Upper lobe of left lung (tissue), 6 donors: ENCODE measurements around the gene ACTC1. TPM values are rescaled to one million over a fixed set of nuclear protein-coding genes. Genes with fewer than 3 reads are reported as not detected.

Source experiments
- ATAC-seq, 2 donors: fragments of 200-7000 bp; cut with Tn5 transposase; one replicate each; pipeline ENCODE4 v1.9.1; 2022; ENCODE audit warnings: mild to moderate bottlenecking in 2 of 2, moderate library complexity in 2 of 2; ENCODE audit not compliant: low FRiP score in 2 of 2
- DNase-seq, 2 donors: peaks; one replicate each; pipeline ENCODE4 v3.0.0-alpha.2; 2019 to 2020
- H3K27ac ChIP-seq, 4 donors: fragments of 200-600 bp; sonication (generic); one replicate each; pipeline ENCODE4 v1.5.1; 2016 to 2019
- H3K27me3 ChIP-seq, 4 donors: fragments of 200-600 bp; sonication (generic); one replicate each; pipeline ENCODE4 v1.5.1; 2017 to 2019
- H3K36me3 ChIP-seq, 4 donors: fragments of 200-600 bp; sonication (generic); one replicate each; pipeline ENCODE4 v1.5.1; 2016 to 2019
- H3K4me1 ChIP-seq, 4 donors: fragments of 200-600 bp; sonication (generic); one replicate each; pipeline ENCODE4 v1.5.1; 2018 to 2019
- H3K4me3 ChIP-seq, 4 donors: fragments of 200-600 bp; sonication (generic); one replicate each; pipeline ENCODE4 v1.5.1; 2017 to 2019; ENCODE audit warnings: mild to moderate bottlenecking in 2 of 4, moderate library complexity in 1 of 4
- H3K9me3 ChIP-seq, 4 donors: fragments of 200-600 bp; sonication (generic); one replicate each; pipeline ENCODE4 v1.5.1; 2018 to 2019
- EP300 ChIP-seq, 4 donors: sonication (generic); formaldehyde crosslinking; IDR thresholded peaks; one replicate each; pipeline ENCODE4 v1.5.1; 2017; ENCODE audit warnings: antibody characterized with exemption in 4 of 4, control low read depth in 2 of 4
- POLR2A ChIP-seq, 4 donors: fragments of 450-650 bp; IDR thresholded peaks; one replicate each; pipeline ENCODE4 v1.5.1; 2016 to 2017; ENCODE audit warnings: antibody characterized with exemption in 4 of 4, mild to moderate bottlenecking in 2 of 4
- POLR2AphosphoS5 ChIP-seq, 2 donors: sonication (generic); formaldehyde crosslinking; IDR thresholded peaks; one replicate each; pipeline ENCODE4 v1.5.1; 2017; ENCODE audit warnings: antibody characterized with exemption in 2 of 2
- WGBS, 2 donors: methylation state at CpG; one replicate each; pipeline ENCODE4 v1.1.5; 2017 to 2018; 5-methylcytosine and 5-hydroxymethylcytosine counted together
- total RNA-seq, 6 donors: library from RNA; depleted of rRNA in 4 of 6; stranded (reverse); fragments of >200 nt in 4 of 6; gene quantifications; one replicate each; pipeline versions ENCODE4 v1.1.0 to v1.2.1, GENCODE V29; 2016 to 2021
- TF ChIP-seq, protein P1 (sequence below), 6 experiments: fragments of 450-650 bp in 4 of 6; fragments of 200-600 bp in 2 of 6; sonication (generic) in 2 of 6; IDR thresholded peaks; one replicate each; pipeline ENCODE4 v1.5.1; 2016 to 2019; ENCODE audit warnings: antibody characterized with exemption in 6 of 6
- donor health status: DM: no; HTN: no; CAD: no; lungs with moderate emphysema.
- donor health status: DM: no; HTN: yes; CAD: no; lungs with severe emphysema.

ACTC1 gene
- total RNA-seq, 6 donors from 2014 or later = not detected

DNA sequence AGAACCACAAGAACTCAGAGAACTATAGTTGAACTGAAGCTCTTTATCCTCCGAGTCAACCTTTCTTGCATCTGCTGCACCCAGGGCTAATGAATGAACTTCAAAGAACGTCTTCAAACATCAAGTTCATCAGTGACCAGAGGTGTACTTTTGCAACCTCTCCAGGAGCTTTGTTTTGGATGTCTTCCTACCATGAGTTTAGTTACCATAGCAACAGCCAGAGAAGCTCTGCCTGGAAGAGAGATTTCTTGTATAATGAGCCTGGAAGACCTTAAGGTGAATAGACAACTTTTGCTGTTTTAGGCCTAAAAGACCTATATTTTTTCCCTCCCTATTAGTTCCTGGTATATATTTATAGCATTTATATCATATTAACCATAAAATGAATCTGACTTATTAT lies 9.1 kb downstream of the ACTC1 start:
- Histone ChIP-seq H3K27me3 (no peaks in the 10 kb centered on the region), H3K9me3 (no peaks in the 10 kb centered on the region), H3K36me3 (no peaks in the 10 kb centered on the region), H3K4me1 (no peaks in the 10 kb centered on the region), H3K4me3 (no peak overlapping the region), H3K27ac (no peak overlapping the region)
- ATAC-seq = no peak
- TF ChIP-seq EP300 (IDR thresholded peaks at IDR 0.05) (no peak), POLR2AphosphoS5 (IDR thresholded peaks at IDR 0.05) (no peak), POLR2A (IDR thresholded peaks at IDR 0.05) (no peak)
- TF ChIP-seq, protein P1, sequence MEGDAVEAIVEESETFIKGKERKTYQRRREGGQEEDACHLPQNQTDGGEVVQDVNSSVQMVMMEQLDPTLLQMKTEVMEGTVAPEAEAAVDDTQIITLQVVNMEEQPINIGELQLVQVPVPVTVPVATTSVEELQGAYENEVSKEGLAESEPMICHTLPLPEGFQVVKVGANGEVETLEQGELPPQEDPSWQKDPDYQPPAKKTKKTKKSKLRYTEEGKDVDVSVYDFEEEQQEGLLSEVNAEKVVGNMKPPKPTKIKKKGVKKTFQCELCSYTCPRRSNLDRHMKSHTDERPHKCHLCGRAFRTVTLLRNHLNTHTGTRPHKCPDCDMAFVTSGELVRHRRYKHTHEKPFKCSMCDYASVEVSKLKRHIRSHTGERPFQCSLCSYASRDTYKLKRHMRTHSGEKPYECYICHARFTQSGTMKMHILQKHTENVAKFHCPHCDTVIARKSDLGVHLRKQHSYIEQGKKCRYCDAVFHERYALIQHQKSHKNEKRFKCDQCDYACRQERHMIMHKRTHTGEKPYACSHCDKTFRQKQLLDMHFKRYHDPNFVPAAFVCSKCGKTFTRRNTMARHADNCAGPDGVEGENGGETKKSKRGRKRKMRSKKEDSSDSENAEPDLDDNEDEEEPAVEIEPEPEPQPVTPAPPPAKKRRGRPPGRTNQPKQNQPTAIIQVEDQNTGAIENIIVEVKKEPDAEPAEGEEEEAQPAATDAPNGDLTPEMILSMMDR (IDR thresholded peaks at IDR 0.05) = no peak
- WGBS, 2 donors = 58 to 76% methylated on average over 2 of the region's 2 CpGs
- no peak for DNase-seq

DNA sequence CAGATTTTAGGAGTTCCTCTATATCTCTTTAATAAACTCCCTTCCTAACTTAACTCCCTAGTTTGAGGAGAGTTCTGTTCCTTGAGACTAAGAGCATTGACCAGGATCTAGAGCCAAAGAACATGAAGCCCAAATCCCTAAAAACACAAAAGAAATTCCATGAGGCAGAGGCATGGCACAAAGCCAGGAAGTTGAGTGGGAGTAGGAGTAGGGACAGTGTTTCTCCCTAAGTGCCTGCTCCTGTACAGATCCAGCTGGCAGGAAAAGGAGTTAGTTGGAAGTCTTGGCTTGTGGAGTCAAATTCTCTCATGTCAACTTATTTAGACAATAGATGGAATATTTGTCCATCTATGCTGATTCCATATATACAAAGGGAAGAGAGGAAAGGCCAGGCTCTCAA lies 11.4 kb downstream of the ACTC1 start:
- Histone ChIP-seq H3K36me3 (no peaks in the 10 kb centered on the region), H3K27me3 (no peaks in the 10 kb centered on the region), H3K27ac (no peak overlapping the region), H3K4me3 (no peak overlapping the region), H3K9me3 (no peaks in the 10 kb centered on the region), H3K4me1 (no peaks in the 10 kb centered on the region)
- DNase-seq (no peak), ATAC-seq (no peak)
- TF ChIP-seq, protein P1 (IDR thresholded peaks at IDR 0.05) = no peak
- no peak for TF ChIP-seq POLR2A (IDR thresholded peaks at IDR 0.05)
- TF ChIP-seq EP300 (IDR thresholded peaks at IDR 0.05) = no peak
- TF ChIP-seq POLR2AphosphoS5 (IDR thresholded peaks at IDR 0.05) = no peak

DNA sequence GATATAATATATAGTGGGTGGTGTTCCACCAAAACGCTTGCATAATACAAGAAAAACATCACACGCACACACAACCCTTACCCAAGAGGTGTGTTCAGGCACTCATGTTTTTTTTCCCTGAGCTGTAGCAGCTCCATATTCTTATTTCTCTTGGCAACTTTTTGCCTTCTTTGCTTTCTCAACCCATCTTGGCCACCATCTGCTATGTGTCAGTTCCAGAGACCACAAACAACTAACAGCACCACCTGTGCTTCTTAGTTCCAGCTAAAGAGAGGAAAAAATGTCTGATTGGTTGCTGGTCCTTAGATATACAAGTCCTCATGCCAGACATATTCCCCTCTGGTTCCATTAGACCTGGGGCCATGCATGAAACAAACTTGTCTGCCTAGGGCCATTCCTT lies 11.9 kb downstream of the ACTC1 start:
- TF ChIP-seq POLR2AphosphoS5 (IDR thresholded peaks at IDR 0.05) = no peak
- TF ChIP-seq, protein P1 (IDR thresholded peaks at IDR 0.05) = no peak
- no peak overlapping the region for H3K27ac ChIP-seq
- H3K4me1 ChIP-seq = no peaks in the 10 kb centered on the region
- ATAC-seq (no peak), DNase-seq (no peak)
- H3K4me3 ChIP-seq = no peak overlapping the region
- no peaks in the 10 kb centered on the region for H3K9me3 ChIP-seq
- H3K36me3 ChIP-seq = no peaks in the 10 kb centered on the region
- H3K27me3 ChIP-seq = no peaks in the 10 kb centered on the region
- 92 to 93% methylated on average over 2 of the region's 2 CpGs for WGBS, 2 donors

DNA sequence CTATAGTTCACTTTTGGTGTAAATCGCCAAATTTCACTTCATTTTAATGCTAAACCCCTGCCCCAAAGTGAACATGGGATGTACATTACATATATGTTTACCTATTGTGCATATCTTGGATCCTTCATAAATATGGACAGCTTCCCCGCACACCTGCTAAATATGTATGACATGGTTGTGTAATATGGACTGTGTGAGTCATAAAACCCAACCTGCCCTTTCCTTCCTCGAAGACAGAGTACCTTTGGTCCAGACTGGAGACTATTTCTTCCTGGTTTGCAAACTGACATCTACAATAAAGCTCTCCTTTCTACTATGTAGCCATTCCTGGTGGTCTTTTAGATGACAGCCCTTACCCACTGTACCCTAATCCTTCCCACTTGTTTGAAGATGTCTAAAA lies 12.4 kb downstream of the ACTC1 start:
- 69 to 79% methylated on average over 3 of the region's 3 CpGs for WGBS, 2 donors
- DNase-seq (no peak), ATAC-seq (no peak)
- H3K4me3 ChIP-seq = no peak overlapping the region
- H3K9me3 ChIP-seq = no peaks in the 10 kb centered on the region
- H3K27ac ChIP-seq = no peak overlapping the region
- no peaks in the 10 kb centered on the region for H3K4me1 ChIP-seq
- no peaks in the 10 kb centered on the region for H3K27me3 ChIP-seq
- H3K36me3 ChIP-seq = no peaks in the 10 kb centered on the region
- TF ChIP-seq EP300 (IDR thresholded peaks at IDR 0.05) (no peak), POLR2A (IDR thresholded peaks at IDR 0.05) (no peak), POLR2AphosphoS5 (IDR thresholded peaks at IDR 0.05) (no peak)
- TF ChIP-seq, protein P1 (IDR thresholded peaks at IDR 0.05) = no peak

DNA sequence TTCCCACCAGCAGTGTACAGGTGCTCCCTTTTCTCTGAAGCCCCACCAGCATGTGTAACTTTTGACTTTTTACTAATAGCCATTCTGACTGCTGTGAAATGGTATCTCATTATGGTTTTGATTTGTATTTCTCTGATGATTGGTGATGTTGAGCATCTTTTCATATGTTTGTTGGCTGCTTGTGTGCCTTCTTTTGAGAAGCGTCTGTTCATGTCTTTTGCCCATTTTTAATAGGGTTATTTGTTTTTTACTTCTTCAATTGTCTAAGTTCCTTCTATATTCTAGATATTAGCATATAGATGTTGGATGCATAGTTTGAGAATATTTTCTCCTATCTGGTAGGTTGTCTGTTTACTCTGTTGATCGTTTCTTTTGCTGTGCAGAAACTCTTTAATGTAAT lies 14.6 kb downstream of the ACTC1 start:
- Histone ChIP-seq H3K4me1 (no peaks in the 10 kb centered on the region), H3K9me3 (no peaks in the 10 kb centered on the region), H3K36me3 (no peaks in the 10 kb centered on the region), H3K4me3 (no peak overlapping the region), H3K27me3 (no peaks in the 10 kb centered on the region), H3K27ac (no peak overlapping the region)
- ATAC-seq (no peak), DNase-seq (no peak)
- TF ChIP-seq, protein P1 (IDR thresholded peaks at IDR 0.05) = no peak
- TF ChIP-seq POLR2A (IDR thresholded peaks at IDR 0.05) (no peak), POLR2AphosphoS5 (IDR thresholded peaks at IDR 0.05) (no peak), EP300 (IDR thresholded peaks at IDR 0.05) (no peak)
- WGBS, 2 donors = 79 to 80% methylated on average over 2 of the region's 2 CpGs
